ENCODE measurements around the gene MTRFR. TPM values are rescaled to one million over a fixed set of nuclear protein-coding genes. Genes with fewer than 3 reads are reported as not detected.
A peak's percentile ranks its signal among the peaks of the same experiment; 100 is the strongest.

MTRFR gene
- total and polyA plus RNA-seq, 2 donors (not counting 1 experiment from before 2014, with no cell fraction given), result 18.7 to 45.5 TPM

- Histone ChIP-seq H3K4me3 (ENCODE audit: control extremely low read depth in 1 of 5, extremely low read depth in 1 of 5, insufficient read depth in 1 of 5, low read depth in 2 of 5, low read length in 4 of 5) (peak overlapping the region in 4 of 5 experiments; percentile 6 to 33 (median 24)), H3K4me1 (ENCODE audit: control insufficient read depth in 2 of 2, insufficient read depth in 2 of 2, low read length in 2 of 2) (peaks cover 31 to 37% of the 10 kb centered on the region in 2 donors), H3K79me2 (ENCODE audit: control insufficient read depth, insufficient read depth, low read length) (no peaks in the 10 kb centered on the region), H3K27me3 (replicated peaks in 1 of 4; ENCODE audit: control extremely low read depth in 1 of 4, control insufficient read depth in 3 of 4, insufficient read depth in 4 of 4, low read length in 3 of 4) (peaks cover 0 to 6% (median 0%) of the 10 kb centered on the region in 4 experiments), H2AFZ (ENCODE audit: insufficient read depth, low read depth, low read length, poor library complexity, severe bottlenecking) (peak overlapping the region; percentile 69), H4K20me1 (ENCODE audit: control insufficient read depth, insufficient read depth, low read length, poor library complexity, severe bottlenecking) (no peaks in the 10 kb centered on the region), H3K4me2 (replicated peaks; ENCODE audit: low read depth, low read length, poor library complexity, severe bottlenecking) (peak overlapping the region; percentile 85), H3K9ac (ENCODE audit: low read length) (peak overlapping the region; percentile 18), H3K36me3 (replicated peaks in 1 of 2; ENCODE audit: control extremely low read depth in 1 of 2, control insufficient read depth in 1 of 2, extremely low read depth in 1 of 2, insufficient read depth in 2 of 2, low read length in 1 of 2) (no peaks in the 10 kb centered on the region), H3K27ac (ENCODE audit: low read length in 2 of 2) (no peak overlapping the region), H3K9me3 (ENCODE audit: control extremely low read depth in 1 of 3, control insufficient read depth in 2 of 3, insufficient read depth in 1 of 3, low read length in 2 of 3) (no peaks in the 10 kb centered on the region)
- TF ChIP-seq CTCF (IDR thresholded peaks at IDR 0.05), result no peak
- TF ChIP-seq EZH2 (IDR thresholded peaks at IDR 0.05; ENCODE audit: borderline replicate concordance, insufficient read depth, low read depth, low read length, poor library complexity, severe bottlenecking), result no peak
- CTCF ChIA-PET, result interaction anchor here (0.6 to 1.7 kb wide), 7 partner anchors 30 to 364 kb away, joined by 3 to 11 read pairs (median 4); partner anchors contain the start of genes MPHOSPH9 and MTRFR
- Mint-ChIP-seq H3K9me3 (ENCODE audit: insufficient read depth) (no peaks in the 10 kb centered on the region), H3K27me3 (no peaks in the 10 kb centered on the region), H3K27ac (peak overlapping the region; percentile 15), H3K4me1 (peaks cover 29% of the 10 kb centered on the region), H3K4me3 (peak overlapping the region; percentile 83)
- WGBS (ENCODE audit: insufficient coverage), result 28% methylated on average over 29 of the region's 36 CpGs
- peak; percentile 47 for DNase-seq
- intact Hi-C loops (cut with micrococcal nuclease), result no loop called here
- POLR2A ChIA-PET, result interaction anchor here (0.5 to 0.6 kb wide), 4 partner anchors 10 to 849 kb away, joined by 3 to 10 read pairs (median 6); no protein-coding TSS in a partner anchor
- ATAC-seq (ENCODE audit: low read depth), result no peak
Observed at GRCh38 chr12:123267991-123268843, 35.0 kb downstream of the MTRFR start.

Data from B cell (primary cell).